ENCODE data around the gene ADGRD1.

The ADGRD1 gene

DNA sequence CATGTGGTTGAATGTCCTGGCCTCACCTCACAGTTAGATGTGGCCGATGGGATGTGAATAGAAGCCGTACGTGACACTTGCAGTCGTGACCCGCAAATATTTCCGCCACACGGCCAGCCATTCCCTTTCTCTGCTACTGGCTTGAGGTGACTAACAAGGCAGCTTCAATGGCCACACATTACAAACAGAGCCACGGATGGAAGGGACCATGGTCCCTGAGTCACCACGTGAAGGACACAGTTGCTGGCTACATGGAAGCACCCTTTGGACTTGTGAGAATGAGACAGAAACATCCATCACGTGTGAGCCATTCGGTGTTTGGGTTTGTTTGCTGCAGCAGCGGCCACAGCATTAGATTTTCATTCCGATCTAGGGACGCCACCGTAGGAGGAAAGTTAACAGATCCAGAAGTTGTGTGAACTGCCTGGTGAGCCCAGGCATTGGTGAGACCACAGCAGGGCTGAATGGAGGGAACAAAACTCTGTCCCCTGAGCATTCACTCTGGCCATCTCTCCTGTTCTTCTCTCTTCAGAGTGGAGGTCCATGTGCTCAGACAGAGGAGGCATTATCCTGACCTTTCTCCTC is 33.5 kb upstream of the ADGRD1 start:
- H3K9ac ChIP-seq (ENCODE audit: low read length), result no peak overlapping the region
- H4K20me1 ChIP-seq (ENCODE audit: insufficient read depth, low read length), result no peaks in the 10 kb centered on the region
- no peaks in the 10 kb centered on the region for H3F3A ChIP-seq (ENCODE audit: insufficient read depth, low read length)
- no peak for TF ChIP-seq EZH2 (IDR thresholded peaks at IDR 0.05; ENCODE audit: borderline replicate concordance, low read length)
- TF ChIP-seq, protein P1, sequence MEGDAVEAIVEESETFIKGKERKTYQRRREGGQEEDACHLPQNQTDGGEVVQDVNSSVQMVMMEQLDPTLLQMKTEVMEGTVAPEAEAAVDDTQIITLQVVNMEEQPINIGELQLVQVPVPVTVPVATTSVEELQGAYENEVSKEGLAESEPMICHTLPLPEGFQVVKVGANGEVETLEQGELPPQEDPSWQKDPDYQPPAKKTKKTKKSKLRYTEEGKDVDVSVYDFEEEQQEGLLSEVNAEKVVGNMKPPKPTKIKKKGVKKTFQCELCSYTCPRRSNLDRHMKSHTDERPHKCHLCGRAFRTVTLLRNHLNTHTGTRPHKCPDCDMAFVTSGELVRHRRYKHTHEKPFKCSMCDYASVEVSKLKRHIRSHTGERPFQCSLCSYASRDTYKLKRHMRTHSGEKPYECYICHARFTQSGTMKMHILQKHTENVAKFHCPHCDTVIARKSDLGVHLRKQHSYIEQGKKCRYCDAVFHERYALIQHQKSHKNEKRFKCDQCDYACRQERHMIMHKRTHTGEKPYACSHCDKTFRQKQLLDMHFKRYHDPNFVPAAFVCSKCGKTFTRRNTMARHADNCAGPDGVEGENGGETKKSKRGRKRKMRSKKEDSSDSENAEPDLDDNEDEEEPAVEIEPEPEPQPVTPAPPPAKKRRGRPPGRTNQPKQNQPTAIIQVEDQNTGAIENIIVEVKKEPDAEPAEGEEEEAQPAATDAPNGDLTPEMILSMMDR (IDR thresholded peaks at IDR 0.05; ENCODE audit: low read length), result no peak
- H3K27ac ChIP-seq (ENCODE audit: low read depth, low read length, poor library complexity, severe bottlenecking), result no peak overlapping the region
- H3K4me3 ChIP-seq (ENCODE audit: low read depth, low read length, poor library complexity, severe bottlenecking), result no peak overlapping the region
- H3K79me2 ChIP-seq (ENCODE audit: insufficient read depth, low read length), result no peaks in the 10 kb centered on the region
- no peaks in the 10 kb centered on the region for H3K9me2 ChIP-seq (ENCODE audit: low read depth, low read length)
- peaks cover 6% of the 10 kb centered on the region for H3K4me1 ChIP-seq (ENCODE audit: insufficient read depth, low read length, severe bottlenecking)
- H3K9me3 ChIP-seq (ENCODE audit: low read length), result no peaks in the 10 kb centered on the region
- no peaks in the 10 kb centered on the region; the same call in 1 of the 2 replicates for H3K27me3 ChIP-seq (ENCODE audit: insufficient read depth, low read length)
- H2AFZ ChIP-seq (ENCODE audit: low read length), result no peak overlapping the region
- no peaks in the 10 kb centered on the region for H3K36me3 ChIP-seq (ENCODE audit: insufficient read depth, low read length)
- no peak overlapping the region for H3K4me2 ChIP-seq (ENCODE audit: low read length)

DNA sequence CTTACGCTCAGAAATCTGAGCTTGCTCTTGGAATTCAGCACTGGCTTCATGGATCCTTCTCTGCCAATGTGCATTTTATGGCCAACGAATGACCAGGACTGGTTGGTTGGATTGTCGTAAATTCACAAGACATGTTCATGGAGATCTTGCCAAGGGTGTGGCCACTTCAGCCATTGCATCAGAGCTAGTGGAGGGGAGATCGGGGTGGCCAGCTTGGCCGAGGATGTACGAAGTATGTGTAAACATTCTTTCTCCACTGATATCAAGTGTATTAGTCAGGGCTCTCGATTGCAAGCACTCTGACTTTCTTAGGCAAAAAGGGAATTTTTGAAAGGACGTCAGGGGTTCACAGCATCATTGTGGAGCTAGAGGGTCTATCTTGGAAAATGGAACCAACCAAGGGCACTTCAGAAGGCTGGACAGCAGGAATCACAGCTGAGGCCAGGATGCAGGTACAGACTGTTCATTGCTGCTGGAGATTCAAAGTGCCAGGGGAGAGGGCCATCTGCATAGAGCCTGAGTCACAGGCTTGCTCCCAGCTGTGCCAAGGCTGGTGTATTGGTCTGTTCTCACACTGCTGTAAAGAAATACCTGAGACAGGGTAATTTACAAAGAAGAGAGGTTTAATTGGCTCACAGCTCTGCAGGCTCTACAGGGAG is 32.9 kb upstream of the ADGRD1 start:
- no peaks in the 10 kb centered on the region; the same call in 1 of the 2 replicates for H3K27me3 ChIP-seq (ENCODE audit: insufficient read depth, low read length)
- H3K4me1 ChIP-seq (ENCODE audit: insufficient read depth, low read length, severe bottlenecking), result peaks cover 6% of the 10 kb centered on the region
- H3K27ac ChIP-seq (ENCODE audit: low read depth, low read length, poor library complexity, severe bottlenecking), result no peak overlapping the region

DNA sequence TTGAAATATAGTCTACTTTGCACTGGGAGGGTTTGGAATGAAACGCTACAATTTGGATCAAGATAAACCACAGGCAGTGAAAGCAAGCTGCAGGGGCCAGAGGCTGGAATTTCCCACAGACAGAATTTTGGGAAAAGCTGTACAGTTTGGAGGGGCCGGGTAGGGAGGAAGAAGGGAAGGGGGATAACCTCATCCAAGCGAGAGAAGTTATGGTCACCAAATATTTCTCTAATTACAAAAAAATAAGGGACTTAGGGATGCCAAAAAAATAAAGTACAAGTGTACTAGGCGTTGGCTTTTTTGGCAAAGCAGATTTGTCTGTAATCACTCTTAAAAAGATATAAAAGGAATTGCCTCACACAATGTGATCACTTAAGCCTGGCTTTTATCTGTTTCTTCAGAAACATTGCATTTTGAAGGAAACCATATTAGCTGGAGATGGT is 31.2 kb upstream of the ADGRD1 start:
- Histone ChIP-seq H3K27ac (ENCODE audit: low read depth, low read length, poor library complexity, severe bottlenecking) (no peak overlapping the region), H3K4me1 (ENCODE audit: insufficient read depth, low read length, severe bottlenecking) (no peaks in the 10 kb centered on the region), H4K20me1 (ENCODE audit: insufficient read depth, low read length) (no peaks in the 10 kb centered on the region), H3K79me2 (ENCODE audit: insufficient read depth, low read length) (no peaks in the 10 kb centered on the region), H2AFZ (ENCODE audit: low read length) (no peak overlapping the region), H3F3A (ENCODE audit: insufficient read depth, low read length) (no peaks in the 10 kb centered on the region), H3K9ac (ENCODE audit: low read length) (no peak overlapping the region), H3K9me2 (ENCODE audit: low read depth, low read length) (no peaks in the 10 kb centered on the region), H3K9me3 (ENCODE audit: low read length) (no peaks in the 10 kb centered on the region), H3K4me3 (ENCODE audit: low read depth, low read length, poor library complexity, severe bottlenecking) (no peak overlapping the region), H3K36me3 (ENCODE audit: insufficient read depth, low read length) (no peaks in the 10 kb centered on the region), H3K27me3 (ENCODE audit: insufficient read depth, low read length) (no peaks in the 10 kb centered on the region; the same call in 1 of the 2 replicates), H3K4me2 (ENCODE audit: low read length) (no peak overlapping the region)
- TF ChIP-seq, protein P1 (IDR thresholded peaks at IDR 0.05; ENCODE audit: low read length), result no peak
- no peak for TF ChIP-seq EZH2 (IDR thresholded peaks at IDR 0.05; ENCODE audit: borderline replicate concordance, low read length)

More for the DNA sequence above, 32.9 kb upstream of the ADGRD1 start:
- no peak overlapping the region for H3K4me3 ChIP-seq (ENCODE audit: low read depth, low read length, poor library complexity, severe bottlenecking)
- H4K20me1 ChIP-seq (ENCODE audit: insufficient read depth, low read length), result no peaks in the 10 kb centered on the region
- H3K9me2 ChIP-seq (ENCODE audit: low read depth, low read length), result no peaks in the 10 kb centered on the region
- no peaks in the 10 kb centered on the region for H3K36me3 ChIP-seq (ENCODE audit: insufficient read depth, low read length)
- no peaks in the 10 kb centered on the region for H3K9me3 ChIP-seq (ENCODE audit: low read length)
- no peaks in the 10 kb centered on the region for H3K79me2 ChIP-seq (ENCODE audit: insufficient read depth, low read length)
- H2AFZ ChIP-seq (ENCODE audit: low read length), result no peak overlapping the region
- H3K4me2 ChIP-seq (ENCODE audit: low read length), result no peak overlapping the region
- no peaks in the 10 kb centered on the region for H3F3A ChIP-seq (ENCODE audit: insufficient read depth, low read length)
- H3K9ac ChIP-seq (ENCODE audit: low read length), result no peak overlapping the region
- TF ChIP-seq, protein P1 (IDR thresholded peaks at IDR 0.05; ENCODE audit: low read length), result no peak
- TF ChIP-seq EZH2 (IDR thresholded peaks at IDR 0.05; ENCODE audit: borderline replicate concordance, low read length), result no peak

Data from OCI-LY1 (cell line).